Stimulated activated CD4-positive, alpha-beta T cell treated with anti-CD3 and anti-CD28 coated beads, Interleukin-12 subunit alpha, Interleukin-12 subunit beta, amount 100 ng/mL, for 4 hours (primary cell): ENCODE results near the gene MGMT.

Experiments
- DNase-seq: peaks from one replicate; pipeline ENCODE4 v3.0.0-alpha.2; 2020

Gene MGMT

DNA sequence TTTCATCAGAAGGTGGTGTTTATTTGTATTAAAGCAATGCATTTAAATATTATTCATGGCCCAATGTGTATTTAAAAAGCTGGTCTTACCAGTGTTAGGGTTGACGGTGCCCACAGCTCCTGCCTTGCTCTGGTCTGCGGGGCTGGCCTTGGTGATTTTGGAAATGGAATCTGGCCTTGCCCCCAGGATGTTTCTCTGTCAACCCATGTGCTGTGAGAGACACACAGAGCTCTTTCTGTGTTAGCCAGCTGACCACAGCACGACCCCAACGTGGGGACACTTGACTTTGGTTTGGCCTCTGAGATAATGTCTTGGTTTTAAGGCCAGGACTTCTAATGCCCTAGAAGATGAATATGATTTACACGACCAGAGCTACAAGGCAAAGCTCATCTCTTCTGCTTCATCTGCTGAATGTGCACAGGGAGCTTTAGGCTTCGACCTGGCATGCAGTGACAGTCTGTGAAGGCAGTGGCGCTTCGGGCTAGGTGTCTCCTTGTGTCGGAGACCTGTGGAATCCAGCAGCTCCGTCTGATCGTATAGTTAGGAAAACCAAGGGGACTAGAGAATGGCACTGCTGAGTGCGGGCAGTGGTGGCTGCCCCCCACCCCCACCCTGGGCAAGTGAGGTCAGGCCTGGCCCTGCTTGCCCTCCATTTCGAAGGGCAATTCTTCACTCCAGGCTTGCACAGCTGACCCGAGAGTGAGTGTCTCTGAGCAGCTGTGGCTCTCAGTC lies 250.9 kb downstream of the MGMT start:
- DNase-seq = no peak

DNA sequence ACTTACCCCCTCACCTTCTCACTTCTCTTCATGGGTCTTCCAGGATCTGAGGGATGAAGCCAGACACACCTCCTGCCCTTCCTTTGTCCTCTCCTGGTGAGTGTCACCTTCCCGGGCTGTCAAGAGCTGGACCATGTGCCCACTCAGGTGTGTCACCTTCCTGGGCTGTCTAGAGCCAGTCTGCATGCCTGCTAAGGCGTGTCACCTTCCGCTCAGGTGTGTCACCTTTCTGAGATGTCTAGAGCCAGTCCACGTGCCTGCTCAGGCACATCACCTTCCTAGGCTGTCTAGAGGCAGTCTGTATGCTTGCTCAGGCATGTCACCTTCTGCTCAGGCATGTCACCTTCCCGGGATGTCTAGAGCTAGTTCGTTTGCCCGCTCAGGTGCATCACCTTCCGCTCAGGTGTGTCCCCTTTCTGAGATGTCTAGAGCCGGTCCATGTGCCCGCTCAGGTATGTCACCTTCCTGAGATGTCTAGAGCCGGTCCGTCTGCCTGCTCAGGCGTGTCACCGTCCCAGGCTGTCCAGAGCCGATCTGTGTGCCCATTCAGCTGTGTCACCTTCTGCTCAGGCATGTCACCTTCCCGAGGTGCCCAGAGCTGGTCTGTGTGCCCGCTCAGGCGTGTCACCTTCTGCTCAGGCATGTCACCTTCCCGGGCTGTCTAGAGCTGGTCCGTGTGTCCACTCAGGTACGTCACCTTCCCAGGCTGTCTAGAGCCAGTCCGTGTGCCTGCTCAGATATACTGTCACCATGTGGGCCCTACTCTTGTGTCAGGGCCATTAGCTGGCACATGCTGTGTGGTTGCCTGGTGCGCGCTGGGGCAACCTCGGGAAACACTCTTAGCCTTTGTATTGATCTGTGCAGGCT lies 251.7 kb downstream of the MGMT start:
- DNase-seq = no peak

DNA sequence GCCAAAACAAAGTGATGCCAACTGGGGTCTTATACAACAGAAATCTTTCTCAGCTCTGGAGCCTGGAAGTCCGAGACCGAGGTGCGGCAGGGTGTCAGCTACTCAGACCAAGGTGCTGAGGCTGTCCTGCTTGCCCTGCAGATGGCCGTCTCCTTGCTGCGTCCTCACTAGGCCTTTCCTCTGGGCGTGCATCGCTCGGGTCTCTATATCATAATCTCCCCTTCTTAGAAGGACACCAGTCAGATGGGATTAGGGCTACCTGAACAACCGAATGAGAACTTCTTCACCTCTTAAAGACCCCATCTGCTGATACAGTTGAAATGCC lies 252.3 kb downstream of the MGMT start:
- no peak for DNase-seq

DNA sequence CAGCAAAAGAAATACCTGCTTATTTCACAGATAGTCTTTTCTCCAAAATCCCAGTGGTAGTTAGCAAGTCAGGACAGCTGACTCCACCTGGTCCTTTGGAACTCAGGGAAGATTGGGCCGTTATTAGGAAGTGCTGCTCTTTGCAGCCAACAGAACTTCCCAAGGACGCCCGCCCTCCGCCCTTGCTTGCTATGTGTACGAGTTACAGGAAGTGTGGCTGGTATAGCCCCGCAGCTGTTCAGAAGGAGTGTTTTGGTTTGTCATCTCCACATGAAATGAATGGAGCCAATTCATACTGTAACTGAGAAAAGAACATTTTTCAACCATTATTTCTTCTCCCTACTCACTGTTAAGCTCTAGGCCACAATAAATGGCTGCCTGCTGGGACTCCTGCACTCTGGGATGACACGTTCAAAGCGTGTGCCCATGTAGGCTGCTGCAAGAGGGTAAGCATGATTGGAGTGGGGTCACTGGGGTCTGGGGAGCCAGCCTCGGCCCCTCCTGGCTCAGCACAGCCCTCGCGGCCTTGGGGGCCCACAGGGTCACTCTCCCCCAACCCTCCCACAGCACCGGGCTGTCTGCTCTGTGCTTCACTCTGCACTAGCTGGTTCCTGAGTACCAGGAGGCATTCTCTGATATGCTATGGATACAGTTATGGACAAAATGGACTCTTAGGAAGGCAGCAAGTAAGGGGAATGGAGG lies 253.0 kb downstream of the MGMT start:
- DNase-seq = no peak

DNA sequence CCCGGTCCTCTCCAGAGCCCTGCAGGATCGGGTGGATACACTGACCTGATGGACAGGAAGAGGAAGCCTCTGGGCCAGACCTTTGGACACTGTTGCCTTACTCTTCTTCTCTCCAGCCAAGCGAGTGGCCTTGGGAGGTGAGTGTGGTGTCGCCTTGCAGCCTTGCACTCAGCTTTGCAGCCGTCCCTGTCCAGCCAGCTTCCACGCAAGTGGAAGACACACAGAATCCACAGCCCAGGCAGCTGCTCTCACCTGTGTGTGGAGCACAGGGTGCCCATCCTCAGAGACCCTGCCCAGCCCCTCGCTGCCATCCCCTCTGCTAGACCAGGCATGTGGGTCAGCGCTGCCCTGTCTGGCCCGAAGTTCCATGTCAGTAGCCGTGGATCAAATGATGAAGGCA lies 258.0 kb downstream of the MGMT start:
- DNase-seq = no peak

DNA sequence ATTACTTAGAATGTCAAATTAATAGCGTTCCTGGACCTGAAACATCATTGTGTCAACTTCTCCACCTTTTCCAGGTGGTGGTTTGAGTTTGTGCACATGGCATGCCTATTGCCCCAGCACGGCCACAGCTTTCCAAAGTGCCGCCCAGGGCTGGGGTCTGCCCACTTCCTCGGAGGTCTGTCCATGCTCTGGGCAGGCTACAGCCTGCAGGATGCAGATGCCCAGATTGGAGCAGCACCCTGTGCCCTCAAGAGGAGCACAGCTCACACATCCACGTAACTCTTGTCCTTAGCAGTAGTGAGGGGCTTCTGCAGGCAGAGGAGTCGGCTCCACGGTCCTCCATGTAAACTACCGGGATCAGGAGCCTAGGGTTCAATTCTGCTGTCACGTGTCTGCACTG lies 258.4 kb downstream of the MGMT start:
- no peak for DNase-seq

DNA sequence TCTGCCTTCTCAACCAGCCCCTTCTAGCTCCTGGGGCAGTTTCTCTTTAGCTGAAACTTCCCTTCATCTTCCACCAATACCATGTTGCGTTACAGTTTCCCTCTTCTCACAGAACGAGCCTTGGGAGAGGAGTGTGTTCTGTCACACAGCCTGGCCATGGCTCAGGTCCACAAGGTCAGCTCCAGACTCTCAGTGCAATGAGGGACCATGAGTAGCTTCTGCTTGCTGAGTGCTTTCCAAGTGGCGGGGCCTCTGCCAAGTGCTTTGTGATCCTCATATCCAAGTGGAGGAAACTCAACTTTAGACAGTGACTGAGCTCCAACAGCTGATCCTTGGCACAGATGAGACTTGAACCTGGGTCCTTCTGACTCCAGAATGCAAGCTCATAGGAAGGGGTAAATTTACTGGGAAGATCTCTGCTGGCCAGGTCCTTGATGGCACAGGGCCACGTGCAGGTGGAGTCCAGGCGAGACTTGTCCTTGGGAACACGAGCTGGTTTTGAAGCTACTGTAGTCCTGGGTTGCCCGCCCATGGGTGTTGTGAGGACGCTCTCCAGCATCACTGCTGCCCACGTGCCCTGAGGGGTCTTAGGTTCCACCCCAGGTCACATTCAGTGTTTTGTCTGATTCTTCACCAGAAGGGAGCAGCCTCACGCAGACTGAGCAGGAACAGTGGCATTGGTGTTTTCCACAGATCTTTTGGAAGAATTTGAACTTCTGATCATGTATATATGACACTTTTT lies 259.0 kb downstream of the MGMT start:
- DNase-seq = no peak

DNA sequence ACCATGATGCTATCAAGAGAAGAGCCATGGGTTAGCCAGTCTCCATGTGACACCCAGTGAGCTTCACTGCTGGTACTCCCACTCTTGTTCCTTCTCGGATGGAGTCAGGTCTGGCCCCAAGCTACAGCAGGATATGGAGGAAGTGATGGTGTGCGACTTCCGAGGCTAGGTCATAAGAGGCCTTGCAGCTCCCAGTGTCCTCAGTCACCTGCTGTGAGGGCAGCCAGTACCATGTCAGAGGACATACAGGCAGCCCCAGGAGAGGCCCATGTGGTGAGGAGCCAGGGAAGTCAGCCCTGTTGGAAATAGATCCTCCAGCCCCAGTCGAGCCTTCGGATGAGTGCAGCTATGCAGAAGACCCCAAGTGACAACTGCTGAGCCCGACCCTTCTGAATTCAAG lies 260.0 kb downstream of the MGMT start:
- no peak for DNase-seq

DNA sequence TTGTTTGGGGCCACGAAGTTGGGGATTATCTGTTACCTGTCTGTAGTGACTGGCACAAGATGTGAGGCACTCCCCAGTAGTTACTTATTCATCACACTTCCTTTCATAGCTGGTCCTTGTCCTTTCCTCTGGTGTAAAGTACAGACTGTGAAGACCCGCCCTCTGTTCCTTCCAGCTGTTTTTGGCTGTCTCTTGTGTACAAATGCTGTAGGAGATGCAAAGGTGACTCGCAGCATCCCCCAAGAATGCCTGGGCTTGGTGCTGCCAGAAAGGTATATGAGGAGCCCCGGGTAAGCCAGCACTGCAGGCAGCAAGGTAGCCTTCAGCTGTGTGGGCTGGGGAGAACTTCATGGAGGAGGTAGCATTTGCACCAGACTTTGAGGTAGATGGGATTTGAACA lies 260.5 kb downstream of the MGMT start:
- DNase-seq = no peak

DNA sequence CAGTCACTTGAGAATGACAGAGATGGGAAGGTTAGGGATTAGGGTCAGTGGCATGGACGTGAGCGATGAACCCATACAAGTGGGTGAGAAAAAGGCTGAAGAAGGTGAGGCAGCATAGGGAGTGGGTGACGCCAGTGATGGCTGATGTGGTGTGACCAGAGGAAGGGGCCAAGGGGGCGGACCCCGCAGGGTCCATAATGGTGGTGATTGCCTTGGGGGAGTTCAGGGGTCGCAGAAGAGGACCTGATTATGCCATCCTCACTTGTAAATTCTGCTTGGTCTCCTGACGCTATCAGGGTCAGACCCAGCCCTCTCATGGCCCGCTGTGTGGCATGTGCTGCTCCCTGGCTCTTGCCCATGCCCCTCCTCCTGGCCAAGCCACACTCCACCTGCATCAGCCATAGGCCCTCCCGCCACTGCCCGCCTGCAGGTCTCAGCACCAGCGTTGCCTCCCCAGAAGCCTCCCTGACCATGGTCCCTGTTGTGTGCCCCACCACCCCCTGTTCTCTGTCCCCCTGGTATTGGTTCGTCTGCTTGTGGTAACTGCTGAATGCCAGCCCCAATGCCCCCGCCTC lies 261.3 kb downstream of the MGMT start:
- no peak for DNase-seq

DNA sequence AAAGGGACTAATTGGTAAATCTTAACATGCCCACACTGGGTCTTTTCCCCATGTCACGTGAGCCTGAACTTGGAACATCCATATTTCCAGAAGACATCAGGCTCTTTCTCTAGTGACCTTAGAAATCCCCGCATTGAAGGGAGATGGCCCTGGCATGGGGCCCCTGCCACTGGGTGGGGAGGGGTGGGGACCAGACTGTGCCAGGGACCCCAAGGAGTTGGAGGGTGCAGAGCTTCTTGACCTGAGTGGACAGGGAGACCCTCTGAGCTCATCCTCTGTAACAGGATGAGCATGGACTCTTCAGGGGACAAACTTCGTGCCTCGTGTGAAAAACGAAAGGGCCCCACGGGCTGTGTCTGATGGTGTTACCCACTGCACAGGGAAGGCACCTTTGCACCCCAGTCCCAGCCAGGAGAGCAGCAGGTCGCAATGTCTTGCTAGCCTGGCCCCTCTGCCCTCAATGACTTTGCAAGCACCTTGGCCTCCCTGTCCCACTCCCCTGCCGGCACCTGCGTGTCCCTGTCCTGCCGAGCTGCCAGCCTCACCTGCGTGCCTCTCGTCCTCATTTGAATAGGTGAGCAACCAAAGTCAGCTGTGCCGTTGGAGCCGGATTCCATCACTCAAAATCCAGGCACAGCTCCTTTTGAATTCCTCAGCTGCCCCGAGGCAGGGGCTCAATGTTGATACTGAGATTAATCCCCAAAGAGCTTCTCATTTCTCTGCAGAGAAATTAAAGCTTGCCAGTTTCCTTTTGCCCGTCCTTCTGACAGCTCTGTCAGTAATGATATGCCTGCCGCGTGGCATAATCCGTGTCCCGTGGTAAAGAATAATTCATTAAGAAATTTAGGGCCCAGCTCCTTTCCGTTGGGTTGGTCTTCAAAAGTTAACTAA lies 262.1 kb downstream of the MGMT start:
- DNase-seq = no peak

DNA sequence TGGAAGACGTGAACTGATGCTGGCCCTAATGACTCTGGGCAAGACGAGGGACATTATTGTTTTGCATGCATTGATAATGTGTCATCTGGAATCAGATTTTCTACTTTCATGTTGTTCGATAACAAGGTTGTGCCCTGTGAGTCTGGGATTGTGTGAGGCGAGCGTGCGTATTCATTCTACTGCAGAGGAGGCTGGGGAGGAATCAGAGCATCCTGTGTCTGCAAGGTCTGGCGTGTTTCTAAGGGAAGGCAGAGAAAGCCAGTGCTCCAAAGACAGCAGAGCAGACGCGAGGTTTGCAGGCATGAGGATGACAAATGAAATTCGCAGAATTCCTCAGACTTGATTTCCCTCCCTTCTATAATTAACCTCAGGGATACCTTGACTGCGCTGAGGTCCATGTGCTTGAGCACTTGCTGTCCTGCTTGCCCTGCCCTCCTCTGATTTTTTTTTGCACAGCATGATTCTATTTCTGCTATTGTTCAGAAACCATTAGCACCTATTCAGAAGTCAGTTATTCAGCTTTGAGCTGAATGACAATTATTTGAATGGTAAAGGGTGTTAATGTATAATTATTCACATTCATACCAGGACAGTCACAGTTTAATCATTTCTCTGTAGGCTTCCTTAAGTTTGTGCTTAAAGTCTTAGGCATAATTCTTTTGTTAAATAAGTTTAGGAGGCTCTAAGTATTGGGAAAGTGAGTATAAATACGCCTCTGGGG lies 263.4 kb downstream of the MGMT start:
- DNase-seq = no peak

DNA sequence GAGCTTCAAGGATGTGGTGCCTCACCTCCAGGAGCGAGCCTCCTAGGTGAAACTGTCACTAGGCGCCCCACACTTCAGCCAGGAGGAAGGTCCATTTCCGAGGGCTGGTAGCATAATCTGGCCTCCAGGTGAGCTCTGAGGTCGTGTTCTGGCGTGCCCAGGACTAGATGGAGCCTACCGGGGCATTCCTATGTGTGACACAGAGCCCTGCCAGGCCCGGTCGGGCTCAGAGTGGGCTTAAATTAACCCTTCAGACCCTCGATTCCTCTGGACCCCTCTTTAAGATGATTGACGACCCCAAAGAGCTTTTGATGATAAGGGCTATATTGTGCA lies 263.9 kb downstream of the MGMT start:
- DNase-seq = no peak

DNA sequence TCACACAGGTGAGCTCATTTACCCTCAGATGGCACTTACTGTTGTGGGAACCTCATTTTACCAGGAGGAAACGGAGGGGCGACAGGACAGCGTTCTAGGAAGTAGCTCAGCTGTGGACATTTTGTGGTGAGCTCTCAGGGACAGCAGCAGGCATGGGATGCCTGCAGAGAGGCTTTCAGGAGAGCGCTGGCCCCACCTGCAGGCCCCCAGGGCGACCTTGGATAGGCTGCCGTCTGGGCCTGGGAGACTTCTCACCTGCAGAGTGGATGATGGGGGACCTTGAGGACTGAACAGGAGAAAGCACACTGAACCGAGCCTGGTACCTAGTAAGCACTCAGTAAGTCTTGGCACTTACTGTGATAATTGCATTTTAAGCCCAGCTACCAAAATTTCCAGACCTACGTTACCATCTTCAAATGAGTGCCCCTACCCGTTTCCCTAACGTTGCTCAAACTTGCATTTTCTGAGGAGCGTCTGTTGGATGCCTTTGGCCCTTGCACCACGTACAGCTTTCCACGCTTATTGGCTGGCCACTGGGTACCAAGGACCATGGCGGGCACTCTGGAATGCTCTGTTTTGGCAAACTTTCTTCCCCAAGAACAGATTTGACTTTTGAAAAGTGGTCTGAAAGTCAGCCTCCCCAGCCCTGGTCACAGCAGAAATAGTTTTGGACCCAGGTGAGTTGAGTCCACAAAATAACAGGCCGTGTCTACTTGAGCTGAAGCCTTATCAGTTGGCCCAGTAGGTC lies 273.7 kb downstream of the MGMT start:
- no peak for DNase-seq

DNA sequence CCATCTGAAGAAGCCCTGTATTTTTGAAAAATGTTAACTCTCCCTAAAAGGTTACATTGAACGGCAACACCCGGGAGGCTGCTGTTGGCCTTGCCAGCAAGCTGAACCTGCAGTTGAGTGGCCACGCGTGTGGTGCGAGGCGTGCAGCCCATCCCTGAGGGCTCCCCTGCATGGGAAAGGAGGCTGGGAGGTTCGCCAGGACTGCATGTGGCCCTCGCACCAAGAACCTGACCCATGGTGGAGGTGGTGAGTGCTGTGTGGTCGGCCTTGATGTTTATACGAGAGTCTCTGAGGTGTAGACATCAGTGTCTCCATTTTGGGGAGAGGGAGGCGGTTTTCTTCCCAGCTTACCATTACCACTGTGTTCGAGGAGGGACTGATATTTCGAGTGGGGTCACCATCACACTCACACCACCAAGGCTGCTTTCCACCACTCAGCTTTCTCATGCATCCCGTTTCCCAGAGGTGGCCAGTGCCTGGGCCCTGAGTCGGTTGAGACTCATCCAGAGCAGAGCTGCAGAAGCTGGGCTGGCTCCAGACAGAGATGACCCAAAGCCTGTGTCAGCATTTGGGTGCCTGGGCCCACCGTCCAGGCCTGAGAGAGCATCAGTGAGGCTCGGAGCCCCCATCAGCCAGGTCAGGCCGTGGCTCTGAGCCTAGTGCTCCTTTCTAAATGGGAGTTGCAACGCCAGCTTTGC lies 274.4 kb downstream of the MGMT start:
- DNase-seq = no peak

DNA sequence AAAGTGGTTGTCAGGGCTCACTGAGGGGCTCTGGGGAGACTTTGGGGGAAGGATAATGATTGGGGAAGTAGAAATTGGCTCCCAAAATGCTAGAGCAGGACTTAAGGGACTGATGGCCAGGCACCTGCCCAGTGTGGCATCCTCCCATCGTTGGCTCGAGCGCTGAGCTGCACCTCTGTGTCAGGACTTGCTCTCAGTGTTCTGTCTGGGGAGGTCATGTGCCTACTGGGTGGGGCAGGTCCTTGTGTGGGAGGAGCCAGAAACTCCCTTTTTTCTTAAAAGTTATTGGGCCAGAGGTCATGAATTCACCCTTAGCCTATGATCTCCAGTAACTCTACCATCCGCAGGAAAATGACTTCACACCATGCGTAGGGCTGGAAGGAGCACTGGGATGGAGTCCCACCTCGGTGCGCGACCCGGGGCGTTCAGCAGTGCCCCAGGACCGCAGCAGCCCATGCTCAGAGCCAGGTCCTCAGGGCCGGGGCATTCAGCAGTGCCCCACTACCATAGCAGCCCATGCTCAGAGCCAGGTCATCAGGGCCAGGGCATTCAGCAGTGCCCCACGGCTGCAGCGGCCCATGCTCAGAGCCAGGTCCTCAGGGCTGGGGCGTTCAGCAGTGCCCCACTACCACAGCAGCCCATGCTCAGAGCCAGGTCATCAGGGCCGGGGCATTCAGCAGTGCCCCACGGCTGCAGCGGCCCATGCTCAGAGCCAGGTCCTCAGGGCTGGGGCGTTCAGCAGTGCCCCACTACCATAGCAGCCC lies 275.1 kb downstream of the MGMT start:
- DNase-seq = no peak

DNA sequence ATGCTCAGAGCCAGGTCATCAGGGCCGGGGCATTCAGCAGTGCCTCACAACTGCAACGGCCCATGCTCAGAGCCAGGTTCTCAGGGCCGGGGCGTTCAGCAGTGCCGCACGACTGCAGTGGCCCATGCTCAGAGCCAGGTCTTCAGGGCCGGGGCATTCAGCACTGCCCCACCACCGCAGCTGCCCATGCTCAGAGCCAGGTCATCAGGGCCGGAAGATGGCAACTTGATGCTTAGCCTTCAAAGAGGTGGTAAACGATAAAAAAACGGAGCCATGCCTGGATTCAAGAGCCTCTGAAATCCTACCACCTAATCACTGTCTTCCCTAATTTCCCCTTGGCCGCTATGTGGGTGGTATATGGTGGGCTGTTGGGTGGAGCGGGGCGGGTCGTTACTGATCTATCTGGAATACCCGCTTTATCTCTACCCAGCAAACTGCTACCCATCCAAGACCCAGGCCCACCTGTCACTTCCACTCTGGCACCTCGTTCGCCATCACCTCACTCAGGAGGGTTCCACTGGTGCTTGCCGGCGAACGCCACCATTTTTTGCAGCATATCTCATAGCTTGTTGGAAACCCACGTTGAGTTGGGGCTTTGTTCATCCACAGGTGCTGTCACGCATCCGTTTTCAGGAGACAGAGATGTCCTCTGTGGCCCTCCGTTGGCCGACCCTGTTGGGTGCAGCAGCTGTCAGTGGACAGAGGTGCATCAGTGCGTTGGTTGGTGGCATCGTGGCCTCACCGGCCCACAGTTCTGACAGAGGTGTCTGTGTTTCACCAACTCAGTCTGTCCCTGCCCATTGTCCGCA lies 275.9 kb downstream of the MGMT start:
- no peak for DNase-seq

DNA sequence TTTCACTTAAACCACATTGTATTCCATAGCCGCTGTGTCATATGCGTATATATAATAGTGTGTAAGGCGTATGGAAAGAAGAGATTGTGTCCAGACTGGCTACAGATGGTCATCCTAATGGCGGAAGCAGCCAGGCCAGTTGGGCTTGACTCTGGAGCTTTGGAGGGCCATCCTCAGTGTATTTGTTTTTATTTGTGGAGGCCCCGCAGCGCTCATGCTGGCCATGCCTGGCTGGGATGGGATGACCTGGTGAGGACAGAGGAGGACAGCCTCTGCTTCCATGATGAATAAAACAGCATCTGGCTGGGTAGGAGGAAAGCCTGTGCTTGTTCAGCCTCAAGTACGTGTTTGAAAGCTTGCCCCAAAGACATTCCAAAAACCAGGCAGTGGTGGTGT lies 276.7 kb downstream of the MGMT start:
- no peak for DNase-seq
